ENCODE results near the gene NINJ2.

GRCh38 chr12:640773-641172 is 22.5 kb downstream of the NINJ2 start:
- TF ChIP-seq, protein P1, sequence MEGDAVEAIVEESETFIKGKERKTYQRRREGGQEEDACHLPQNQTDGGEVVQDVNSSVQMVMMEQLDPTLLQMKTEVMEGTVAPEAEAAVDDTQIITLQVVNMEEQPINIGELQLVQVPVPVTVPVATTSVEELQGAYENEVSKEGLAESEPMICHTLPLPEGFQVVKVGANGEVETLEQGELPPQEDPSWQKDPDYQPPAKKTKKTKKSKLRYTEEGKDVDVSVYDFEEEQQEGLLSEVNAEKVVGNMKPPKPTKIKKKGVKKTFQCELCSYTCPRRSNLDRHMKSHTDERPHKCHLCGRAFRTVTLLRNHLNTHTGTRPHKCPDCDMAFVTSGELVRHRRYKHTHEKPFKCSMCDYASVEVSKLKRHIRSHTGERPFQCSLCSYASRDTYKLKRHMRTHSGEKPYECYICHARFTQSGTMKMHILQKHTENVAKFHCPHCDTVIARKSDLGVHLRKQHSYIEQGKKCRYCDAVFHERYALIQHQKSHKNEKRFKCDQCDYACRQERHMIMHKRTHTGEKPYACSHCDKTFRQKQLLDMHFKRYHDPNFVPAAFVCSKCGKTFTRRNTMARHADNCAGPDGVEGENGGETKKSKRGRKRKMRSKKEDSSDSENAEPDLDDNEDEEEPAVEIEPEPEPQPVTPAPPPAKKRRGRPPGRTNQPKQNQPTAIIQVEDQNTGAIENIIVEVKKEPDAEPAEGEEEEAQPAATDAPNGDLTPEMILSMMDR (IDR thresholded peaks at IDR 0.05; ENCODE audit: low read depth, low read length), result no peak
- no peak for TF ChIP-seq EZH2phosphoT487 (IDR thresholded peaks at IDR 0.05; ENCODE audit: low read depth)

Data from OCI-LY3 (cell line).